PFSK-1 (cell line): ENCODE measurements around the gene SLC7A4.

Experiments
- FOXP2 ChIP-seq: optimal IDR thresholded peaks from 2 replicates; pipeline ENCODE3; 2011; ENCODE audit warnings: borderline replicate concordance, control low read depth, inconsistent platforms; ENCODE audit not compliant: insufficient read depth; ENCODE audit errors: extremely low read length, extremely low read depth
- POLR2AphosphoS5 ChIP-seq: IDR thresholded peaks from 2 replicates; pipeline ENCODE4 v1.6.1; 2012; ENCODE audit warnings: low read depth, mild to moderate bottlenecking, control low read depth, low read length, moderate library complexity
- SIN3A ChIP-seq: IDR thresholded peaks from 2 replicates; pipeline ENCODE4 v1.6.1; 2012; ENCODE audit warnings: mild to moderate bottlenecking, low read length, moderate library complexity, borderline replicate concordance; ENCODE audit not compliant: insufficient read depth
- TAF1 ChIP-seq: IDR thresholded peaks from 2 replicates; pipeline ENCODE4 v1.6.1; 2012; ENCODE audit warnings: low read length, control low read depth, borderline replicate concordance; ENCODE audit not compliant: insufficient read depth
- TF ChIP-seq, protein P1 (sequence below), 2 experiments: IDR thresholded peaks; 2 replicates each; pipeline versions ENCODE4 v1.6.1 to v1.8.0; 2011 to 2012; ENCODE audit warnings: low read depth in 2 of 2, low read length in 2 of 2, control low read depth in 1 of 2, inconsistent platforms in 1 of 2, mild to moderate bottlenecking in 1 of 2, moderate library complexity in 1 of 2; ENCODE audit not compliant: insufficient read depth in 1 of 2

Gene SLC7A4

DNA sequence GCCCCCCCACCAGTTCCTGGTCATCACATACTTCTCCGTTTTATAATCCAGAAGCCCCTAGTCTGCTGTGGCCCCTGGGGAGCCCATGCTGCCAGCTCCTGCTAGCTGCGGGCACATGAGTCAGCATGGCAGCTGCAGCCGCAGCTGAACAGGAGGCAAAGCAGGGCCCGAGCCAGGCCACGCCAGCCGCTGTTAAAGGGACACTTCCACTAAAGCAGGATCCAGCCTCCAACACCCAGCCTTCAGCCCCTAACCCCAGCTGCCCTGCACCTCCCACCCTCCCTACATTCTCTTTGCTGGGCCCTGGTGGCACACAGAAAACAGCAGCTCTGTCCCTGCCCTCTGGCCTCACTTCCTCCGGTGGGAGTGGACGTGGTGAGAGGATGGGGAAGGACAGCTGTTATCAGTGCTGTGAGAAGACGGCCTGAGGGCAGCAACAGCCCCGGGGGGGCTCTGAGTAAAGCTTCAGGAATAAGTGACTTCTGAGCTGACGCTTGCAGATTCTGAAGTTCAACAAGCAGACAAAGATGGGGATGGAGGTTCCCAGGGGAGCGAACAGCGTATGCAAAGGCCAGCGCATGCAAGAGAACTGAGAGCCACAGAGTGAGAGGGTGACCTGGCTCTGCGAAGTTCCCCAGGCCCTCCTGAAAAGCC, 12.7 kb upstream of the SLC7A4 start:
- TF ChIP-seq FOXP2 (no peak), TAF1 (no peak), SIN3A (no peak), POLR2AphosphoS5 (no peak)
- TF ChIP-seq, protein P1, sequence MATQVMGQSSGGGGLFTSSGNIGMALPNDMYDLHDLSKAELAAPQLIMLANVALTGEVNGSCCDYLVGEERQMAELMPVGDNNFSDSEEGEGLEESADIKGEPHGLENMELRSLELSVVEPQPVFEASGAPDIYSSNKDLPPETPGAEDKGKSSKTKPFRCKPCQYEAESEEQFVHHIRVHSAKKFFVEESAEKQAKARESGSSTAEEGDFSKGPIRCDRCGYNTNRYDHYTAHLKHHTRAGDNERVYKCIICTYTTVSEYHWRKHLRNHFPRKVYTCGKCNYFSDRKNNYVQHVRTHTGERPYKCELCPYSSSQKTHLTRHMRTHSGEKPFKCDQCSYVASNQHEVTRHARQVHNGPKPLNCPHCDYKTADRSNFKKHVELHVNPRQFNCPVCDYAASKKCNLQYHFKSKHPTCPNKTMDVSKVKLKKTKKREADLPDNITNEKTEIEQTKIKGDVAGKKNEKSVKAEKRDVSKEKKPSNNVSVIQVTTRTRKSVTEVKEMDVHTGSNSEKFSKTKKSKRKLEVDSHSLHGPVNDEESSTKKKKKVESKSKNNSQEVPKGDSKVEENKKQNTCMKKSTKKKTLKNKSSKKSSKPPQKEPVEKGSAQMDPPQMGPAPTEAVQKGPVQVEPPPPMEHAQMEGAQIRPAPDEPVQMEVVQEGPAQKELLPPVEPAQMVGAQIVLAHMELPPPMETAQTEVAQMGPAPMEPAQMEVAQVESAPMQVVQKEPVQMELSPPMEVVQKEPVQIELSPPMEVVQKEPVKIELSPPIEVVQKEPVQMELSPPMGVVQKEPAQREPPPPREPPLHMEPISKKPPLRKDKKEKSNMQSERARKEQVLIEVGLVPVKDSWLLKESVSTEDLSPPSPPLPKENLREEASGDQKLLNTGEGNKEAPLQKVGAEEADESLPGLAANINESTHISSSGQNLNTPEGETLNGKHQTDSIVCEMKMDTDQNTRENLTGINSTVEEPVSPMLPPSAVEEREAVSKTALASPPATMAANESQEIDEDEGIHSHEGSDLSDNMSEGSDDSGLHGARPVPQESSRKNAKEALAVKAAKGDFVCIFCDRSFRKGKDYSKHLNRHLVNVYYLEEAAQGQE (IDR thresholded peaks at IDR 0.05; ENCODE audit: insufficient read depth in 1 of 2, low read depth in 2 of 2, low read length in 2 of 2), result no peak

DNA sequence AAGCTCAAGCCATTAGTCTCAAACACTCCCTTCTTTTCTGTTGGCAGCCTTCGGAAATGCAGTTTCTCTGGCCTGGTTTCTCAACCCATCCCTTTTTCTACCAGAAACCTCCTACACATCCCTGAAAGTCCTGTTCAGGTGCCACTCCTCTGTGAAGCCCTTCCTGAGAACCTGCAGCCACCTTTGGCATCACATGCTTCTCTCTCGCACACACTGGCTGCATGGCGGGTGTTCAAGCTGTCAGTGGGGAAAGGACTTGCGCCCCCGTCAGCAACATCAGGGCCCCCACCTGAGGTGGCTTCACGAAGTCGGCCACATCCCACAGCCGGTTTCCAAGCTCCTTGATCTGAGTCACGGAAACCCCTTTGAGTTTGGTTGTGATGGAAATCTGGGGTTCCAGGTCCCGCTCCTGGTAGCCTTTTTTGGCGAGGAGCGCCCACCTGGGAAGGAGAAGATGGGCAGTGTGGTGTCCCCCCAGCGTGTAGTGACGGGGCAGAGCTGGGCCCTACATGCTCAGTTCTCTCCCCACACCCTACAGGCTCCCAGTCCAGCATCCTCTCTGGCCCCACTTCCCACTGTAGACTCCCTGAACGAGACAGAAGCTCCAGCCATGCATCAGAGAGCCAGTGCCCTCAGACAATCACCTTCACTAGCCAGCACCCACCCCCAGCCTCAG, 11.6 kb upstream of the SLC7A4 start:
- TF ChIP-seq, protein P1 (IDR thresholded peaks at IDR 0.05; ENCODE audit: insufficient read depth in 1 of 2, low read depth in 2 of 2, low read length in 2 of 2), result no peak
- TF ChIP-seq FOXP2 (no peak), SIN3A (no peak), POLR2AphosphoS5 (no peak), TAF1 (no peak)

DNA sequence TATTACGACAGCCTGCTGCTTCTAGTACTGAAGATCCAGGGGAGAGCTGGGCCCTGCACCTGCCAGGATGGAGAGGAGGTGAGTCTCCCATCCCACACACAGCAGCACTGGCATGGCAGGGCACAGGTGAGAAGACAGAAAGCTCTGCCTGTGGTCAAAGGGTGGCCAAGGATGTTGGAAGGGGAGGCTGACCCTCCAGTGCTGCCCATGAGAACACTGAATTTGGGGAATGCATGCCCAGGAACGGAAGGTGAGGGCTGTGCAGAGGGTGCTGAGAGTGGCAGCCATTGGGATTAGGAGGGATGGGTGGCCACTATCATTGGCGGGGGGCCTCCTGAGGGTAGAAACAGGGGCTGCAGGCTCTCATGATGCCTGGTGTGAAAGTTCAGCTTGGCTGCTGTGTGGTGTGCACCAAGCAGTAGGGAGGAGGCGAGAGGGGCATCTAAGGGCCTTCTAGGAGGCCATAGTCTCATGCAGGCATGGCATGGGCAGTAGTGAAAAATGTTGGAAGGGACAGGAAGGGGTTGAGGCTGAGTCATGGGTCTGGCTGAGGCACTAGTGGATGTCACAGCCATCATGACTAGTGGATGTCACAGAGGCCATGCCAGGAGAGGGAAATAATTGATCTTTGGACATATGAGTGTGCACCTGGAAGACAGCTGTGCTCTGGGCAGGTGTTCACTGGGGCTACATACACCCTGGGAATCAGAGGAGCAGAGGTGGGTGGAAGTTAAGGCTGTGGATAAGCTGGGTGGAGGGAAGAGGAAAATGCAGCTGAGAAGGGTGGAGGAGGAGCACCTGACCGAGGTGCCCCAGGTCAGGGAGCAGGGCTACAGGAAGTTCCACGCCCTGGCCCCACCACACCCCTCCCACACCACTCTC, 10.9 kb upstream of the SLC7A4 start:
- TF ChIP-seq TAF1 (no peak), SIN3A (no peak), POLR2AphosphoS5 (no peak), FOXP2 (no peak)
- TF ChIP-seq, protein P1 (IDR thresholded peaks at IDR 0.05; ENCODE audit: insufficient read depth in 1 of 2, low read depth in 2 of 2, low read length in 2 of 2), result no peak

DNA sequence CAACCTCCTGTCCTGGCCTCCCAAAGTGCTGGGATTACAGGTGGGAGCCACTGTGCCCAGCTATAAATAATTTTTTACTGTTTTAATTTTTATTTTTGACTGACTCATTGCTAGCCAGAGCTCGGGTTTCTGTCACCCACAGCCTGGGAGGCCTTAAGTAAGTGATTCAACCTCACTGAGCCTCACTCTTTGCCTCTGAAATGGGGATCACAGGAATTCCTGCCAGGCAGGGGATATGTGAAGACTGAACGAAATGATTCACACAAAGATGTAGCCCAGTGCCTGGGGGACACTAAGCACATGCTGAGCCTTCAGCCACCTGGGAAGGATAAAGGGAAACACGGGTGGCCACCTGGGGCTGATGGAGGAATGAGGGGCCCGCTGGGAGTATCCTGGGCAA, 9.6 kb upstream of the SLC7A4 start:
- no peak for TF ChIP-seq POLR2AphosphoS5
- no peak for TF ChIP-seq FOXP2
- TF ChIP-seq SIN3A, result no peak
- TF ChIP-seq, protein P1 (IDR thresholded peaks at IDR 0.05; ENCODE audit: insufficient read depth in 1 of 2, low read depth in 2 of 2, low read length in 2 of 2), result no peak
- no peak for TF ChIP-seq TAF1
